ENCODE data around the gene TMEM50B.

Gene TMEM50B

DNA sequence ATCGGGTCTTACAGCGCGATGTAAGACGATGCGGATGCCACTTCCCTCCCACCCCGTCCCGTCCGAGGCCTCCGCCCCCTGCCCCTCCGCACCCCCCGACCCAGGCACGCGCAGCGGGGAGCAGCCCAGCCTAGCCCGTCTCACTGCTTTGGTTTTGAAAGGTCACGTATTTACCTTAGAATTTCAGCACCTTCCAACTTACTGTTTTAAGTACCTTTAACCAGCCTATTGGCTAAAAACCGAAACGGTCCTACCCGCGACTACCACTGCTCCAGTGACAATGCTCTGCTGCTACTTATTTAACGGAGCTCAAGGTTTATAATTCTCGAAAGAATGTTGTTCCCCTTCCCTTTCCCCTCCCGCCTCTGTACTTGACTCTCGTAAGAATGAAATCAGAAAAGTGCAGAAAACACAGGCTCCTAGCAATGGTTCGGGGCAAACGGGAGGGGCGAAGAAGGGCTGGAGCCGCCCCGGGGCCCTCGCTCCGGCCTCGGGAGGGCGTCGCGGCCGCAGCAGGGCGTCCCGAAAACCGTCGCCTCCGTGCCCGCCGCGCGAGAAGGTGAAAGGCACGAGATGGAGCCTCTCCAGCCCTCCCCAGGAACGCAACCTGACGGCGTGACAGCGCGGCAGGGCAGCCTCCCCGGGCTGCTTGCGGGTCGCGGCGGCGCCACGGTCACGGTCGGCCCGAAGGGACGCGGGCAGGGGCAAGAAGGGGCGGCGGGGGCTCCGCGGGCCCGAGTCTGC, 667 bp downstream of the TMEM50B start:
- no peaks in the 10 kb centered on the region for H3K27me3 ChIP-seq (ENCODE audit: insufficient read depth, low read length, poor library complexity)
- H3K79me2 ChIP-seq (ENCODE audit: insufficient read depth, low read length) = peaks cover 19% of the 10 kb centered on the region
- peaks cover 4% of the 10 kb centered on the region; the same call in 1 of the 2 replicates for H4K20me1 ChIP-seq (ENCODE audit: insufficient read depth, low read length)
- H3K4me2 ChIP-seq (ENCODE audit: insufficient read depth, low read length) = peak overlapping the region; percentile 90
- H3K36me3 ChIP-seq (ENCODE audit: insufficient read depth, low read length) = no peaks in the 10 kb centered on the region
- no peak for TF ChIP-seq EZH2 (IDR thresholded peaks at IDR 0.05; ENCODE audit: borderline replicate concordance, low read depth, low read length, severe bottlenecking)
- TF ChIP-seq, protein P1, sequence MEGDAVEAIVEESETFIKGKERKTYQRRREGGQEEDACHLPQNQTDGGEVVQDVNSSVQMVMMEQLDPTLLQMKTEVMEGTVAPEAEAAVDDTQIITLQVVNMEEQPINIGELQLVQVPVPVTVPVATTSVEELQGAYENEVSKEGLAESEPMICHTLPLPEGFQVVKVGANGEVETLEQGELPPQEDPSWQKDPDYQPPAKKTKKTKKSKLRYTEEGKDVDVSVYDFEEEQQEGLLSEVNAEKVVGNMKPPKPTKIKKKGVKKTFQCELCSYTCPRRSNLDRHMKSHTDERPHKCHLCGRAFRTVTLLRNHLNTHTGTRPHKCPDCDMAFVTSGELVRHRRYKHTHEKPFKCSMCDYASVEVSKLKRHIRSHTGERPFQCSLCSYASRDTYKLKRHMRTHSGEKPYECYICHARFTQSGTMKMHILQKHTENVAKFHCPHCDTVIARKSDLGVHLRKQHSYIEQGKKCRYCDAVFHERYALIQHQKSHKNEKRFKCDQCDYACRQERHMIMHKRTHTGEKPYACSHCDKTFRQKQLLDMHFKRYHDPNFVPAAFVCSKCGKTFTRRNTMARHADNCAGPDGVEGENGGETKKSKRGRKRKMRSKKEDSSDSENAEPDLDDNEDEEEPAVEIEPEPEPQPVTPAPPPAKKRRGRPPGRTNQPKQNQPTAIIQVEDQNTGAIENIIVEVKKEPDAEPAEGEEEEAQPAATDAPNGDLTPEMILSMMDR (IDR thresholded peaks at IDR 0.05; ENCODE audit: borderline replicate concordance, extremely low read depth, low read length, poor library complexity, severe bottlenecking) = peak; percentile 20
- H3K27ac ChIP-seq (ENCODE audit: low read length) = peak overlapping the region; percentile 63
- peaks cover 18% of the 10 kb centered on the region for H3K4me1 ChIP-seq (ENCODE audit: insufficient read depth, low read length)
- H3K4me3 ChIP-seq (ENCODE audit: low read depth in 1 of 2, low read length in 2 of 2) = peak overlapping the region; percentile 77 to 78
- peak; percentile 52 for DNase-seq
- H2AFZ ChIP-seq (ENCODE audit: low read depth, low read length) = peak overlapping the region; percentile 91
- H3K9me3 ChIP-seq (ENCODE audit: insufficient read depth, low read length, severe bottlenecking) = no peaks in the 10 kb centered on the region
- peak; percentile 13 for ATAC-seq (ENCODE audit: insufficient read depth, low read depth)
- H3K9ac ChIP-seq (ENCODE audit: low read depth, low read length) = peak overlapping the region; percentile 85

DNA sequence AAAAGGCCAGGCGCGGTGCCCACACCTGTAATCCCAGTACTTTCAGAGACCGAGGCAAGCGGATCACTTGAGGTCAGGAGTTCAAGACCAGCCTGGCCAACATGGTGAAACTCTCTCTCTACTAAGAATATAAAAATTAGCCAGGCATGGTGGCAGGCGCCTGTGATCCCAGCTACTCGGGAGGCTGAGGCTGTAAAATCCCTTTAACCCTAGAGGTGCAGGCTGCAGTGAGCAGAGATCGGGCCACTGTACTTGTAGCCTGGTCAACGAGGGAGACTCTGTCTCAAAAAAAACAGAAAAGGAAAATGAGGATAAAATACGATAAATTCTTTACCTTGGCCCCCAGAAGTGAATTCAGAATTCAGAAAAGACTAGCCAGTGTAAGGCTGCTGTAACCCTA, 1.6 kb downstream of the TMEM50B start:
- DNase-seq = no peak
- H3K27ac ChIP-seq (ENCODE audit: low read length) = no peak overlapping the region
- no peak for ATAC-seq (ENCODE audit: insufficient read depth, low read depth)
- H2AFZ ChIP-seq (ENCODE audit: low read depth, low read length) = peak overlapping the region; percentile 91; the same call in 1 of the 2 replicates
- peaks cover 4% of the 10 kb centered on the region; the same call in 1 of the 2 replicates for H4K20me1 ChIP-seq (ENCODE audit: insufficient read depth, low read length)
- H3K27me3 ChIP-seq (ENCODE audit: insufficient read depth, low read length, poor library complexity) = no peaks in the 10 kb centered on the region
- peaks cover 18% of the 10 kb centered on the region for H3K4me1 ChIP-seq (ENCODE audit: insufficient read depth, low read length)
- peaks cover 3% of the 10 kb centered on the region for H3K9me3 ChIP-seq (ENCODE audit: insufficient read depth, low read length, severe bottlenecking)
- peak overlapping the region; percentile 85 for H3K9ac ChIP-seq (ENCODE audit: low read depth, low read length)
- H3K4me3 ChIP-seq (ENCODE audit: low read depth in 1 of 2, low read length in 2 of 2) = peak overlapping the region; percentile 77 to 78; a peak in 3 of 4 replicates
- no peaks in the 10 kb centered on the region for H3K36me3 ChIP-seq (ENCODE audit: insufficient read depth, low read length)
- peak overlapping the region; percentile 90 for H3K4me2 ChIP-seq (ENCODE audit: insufficient read depth, low read length)
- TF ChIP-seq, protein P1 (IDR thresholded peaks at IDR 0.05; ENCODE audit: borderline replicate concordance, extremely low read depth, low read length, poor library complexity, severe bottlenecking) = no peak
- TF ChIP-seq EZH2 (IDR thresholded peaks at IDR 0.05; ENCODE audit: borderline replicate concordance, low read depth, low read length, severe bottlenecking) = no peak
- peaks cover 24% of the 10 kb centered on the region for H3K79me2 ChIP-seq (ENCODE audit: insufficient read depth, low read length)

DNA sequence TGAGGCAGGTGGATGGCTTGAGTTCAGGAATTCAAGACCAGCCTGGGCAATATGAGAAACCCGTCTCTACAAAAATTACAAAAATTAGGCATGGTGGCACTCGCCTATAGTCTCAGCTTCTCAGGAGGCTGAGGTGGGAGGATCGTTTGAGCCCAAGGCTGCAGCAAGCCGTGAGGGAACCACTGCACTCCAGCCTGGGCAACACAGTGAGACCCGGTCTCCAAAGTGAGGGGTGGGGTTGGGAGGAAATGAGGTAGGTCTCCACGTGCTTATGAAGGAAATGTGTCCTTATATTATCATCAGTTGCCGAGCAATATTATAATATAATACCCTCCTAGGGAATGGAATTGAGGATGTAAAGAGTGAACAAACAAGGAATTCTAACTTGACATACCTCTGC, 2.7 kb downstream of the TMEM50B start:
- Histone ChIP-seq H3K27me3 (ENCODE audit: insufficient read depth, low read length, poor library complexity) (no peaks in the 10 kb centered on the region), H3K9me3 (ENCODE audit: insufficient read depth, low read length, severe bottlenecking) (peaks cover 3% of the 10 kb centered on the region), H3K4me1 (ENCODE audit: insufficient read depth, low read length) (peaks cover 18% of the 10 kb centered on the region), H4K20me1 (ENCODE audit: insufficient read depth, low read length) (peaks cover 4% of the 10 kb centered on the region; the same call in 1 of the 2 replicates), H3K4me2 (ENCODE audit: insufficient read depth, low read length) (no peak overlapping the region), H2AFZ (ENCODE audit: low read depth, low read length) (no peak overlapping the region), H3K27ac (ENCODE audit: low read length) (no peak overlapping the region), H3K4me3 (ENCODE audit: low read depth in 1 of 2, low read length in 2 of 2) (no peak overlapping the region), H3K79me2 (ENCODE audit: insufficient read depth, low read length) (peaks cover 27% of the 10 kb centered on the region), H3K36me3 (ENCODE audit: insufficient read depth, low read length) (no peaks in the 10 kb centered on the region), H3K9ac (ENCODE audit: low read depth, low read length) (no peak overlapping the region)
- ATAC-seq (ENCODE audit: insufficient read depth, low read depth) (no peak), DNase-seq (no peak)
- TF ChIP-seq, protein P1 (IDR thresholded peaks at IDR 0.05; ENCODE audit: borderline replicate concordance, extremely low read depth, low read length, poor library complexity, severe bottlenecking) = no peak
